CD4-positive, alpha-beta memory T cell (primary cell): ENCODE results near the gene HNRNPH1. TPM values are rescaled to one million over a fixed set of nuclear protein-coding genes. Genes with fewer than 3 reads are reported as not detected.

Experiments
- CTCF ChIA-PET: fragments of 350-600 bp; sonication (Branson Sonifier 250); formaldehyde crosslinking; loops from one replicate; lab custom pipeline; 2021; ENCODE audit warnings: inconsistent platforms; ENCODE audit not compliant: partially characterized antibody; lab: Charles Lee
- POLR2A ChIA-PET: fragments of 350-600 bp; sonication (Branson Sonifier 250); formaldehyde crosslinking; loops from one replicate; lab custom pipeline; 2021; ENCODE audit not compliant: partially characterized antibody; lab: Charles Lee
- DNase-seq, 5 donors: peaks; one replicate each; pipeline versions ENCODE4 v3.0.0 to v3.0.0-alpha.2; 2020 to 2022; ENCODE audit warnings: mixed read lengths in 1 of 5
- H3K27ac ChIP-seq: one replicate; pipeline ENCODE4 v1.7.0; 2013; ENCODE audit warnings: low read depth, low read length
- H3K27me3 ChIP-seq: 2 replicates; pipeline ENCODE4 v1.7.0; 2013; ENCODE audit warnings: mild to moderate bottlenecking, low read length, moderate library complexity; ENCODE audit not compliant: insufficient read depth
- H3K36me3 ChIP-seq: 2 replicates; pipeline ENCODE4 v1.7.0; 2013; ENCODE audit warnings: mild to moderate bottlenecking, low read length, moderate library complexity; ENCODE audit not compliant: insufficient read depth
- H3K4me1 ChIP-seq: 2 replicates; pipeline ENCODE4 v1.7.0; 2013; ENCODE audit warnings: mild to moderate bottlenecking, low read length, moderate library complexity; ENCODE audit not compliant: insufficient read depth
- H3K4me3 ChIP-seq, 2 donors: one replicate each; pipeline ENCODE4 v1.7.0; 2013; ENCODE audit warnings: low read length in 2 of 2, mild to moderate bottlenecking in 1 of 2
- H3K9me3 ChIP-seq, 2 donors: one replicate each; pipeline ENCODE4 v1.7.0; 2013; ENCODE audit warnings: low read length in 2 of 2, control low read depth in 1 of 2; ENCODE audit not compliant: control insufficient read depth in 1 of 2
- H3K27ac Mint-ChIP-seq, 7 donors: one replicate each; pipeline ENCODE4 v1.8.0; 2020 to 2021; ENCODE audit warnings: mixed read lengths in 7 of 7, mild to moderate bottlenecking in 6 of 7, inconsistent platforms in 3 of 7, moderate library complexity in 3 of 7
- H3K27me3 Mint-ChIP-seq, 2 donors: one replicate each; pipeline ENCODE4 v1.8.0; 2020 to 2021; ENCODE audit warnings: mixed read lengths in 2 of 2
- H3K36me3 Mint-ChIP-seq, 2 donors: one replicate each; pipeline ENCODE4 v1.8.0; 2020 to 2021; ENCODE audit warnings: mixed read lengths in 2 of 2, inconsistent platforms in 1 of 2, mild to moderate bottlenecking in 1 of 2
- H3K4me1 Mint-ChIP-seq, 4 donors: one replicate each; pipeline ENCODE4 v1.8.0; 2020 to 2021; ENCODE audit warnings: mixed read lengths in 4 of 4, mild to moderate bottlenecking in 1 of 4
- H3K4me3 Mint-ChIP-seq, 8 donors: one replicate each; pipeline ENCODE4 v1.8.0; 2020 to 2021; ENCODE audit warnings: mixed read lengths in 8 of 8, mild to moderate bottlenecking in 7 of 8, moderate library complexity in 6 of 8, inconsistent platforms in 3 of 8
- H3K9me3 Mint-ChIP-seq, 8 donors: one replicate each; pipeline ENCODE4 v1.8.0; 2020 to 2021; ENCODE audit warnings: mixed read lengths in 8 of 8, mild to moderate bottlenecking in 5 of 8, inconsistent platforms in 3 of 8, moderate library complexity in 1 of 8
- intact Hi-C: fragments of 100-400 bp; cut with micrococcal nuclease; formaldehyde crosslinking; loops from one replicate; pipeline ENCODE4 v1.15.1; 2023
- polyA plus RNA-seq, 2 donors: library from polyadenylated mRNA; unstranded; fragments of 300-500 nt; fragmentation: Illumina TruSeq; gene quantifications; one replicate each; pipeline ENCODE4 v1.2.3, GENCODE V29; 2021
- total RNA-seq, 2 experiments: library from RNA; stranded (reverse); gene quantifications; one replicate each; pipeline ENCODE4 v1.2.3, GENCODE V29; 2021

HNRNPH1 gene
- total and polyA plus RNA-seq, 4 experiments from 2014 or later = 46.5 to 1,625 (median 863) TPM

- Histone ChIP-seq H3K27me3 (no peaks in the 10 kb centered on the region), H3K9me3 (no peaks in the 10 kb centered on the region), H3K4me1 (peaks cover 5% of the 10 kb centered on the region), H3K36me3 (peaks cover 9% of the 10 kb centered on the region), H3K4me3 (no peak overlapping the region), H3K27ac (no peak overlapping the region)
- Mint-ChIP-seq H3K36me3 (peaks cover 21 to 49% of the 10 kb centered on the region in 2 donors), H3K27me3 (no peaks in the 10 kb centered on the region), H3K4me3 (no peak overlapping the region), H3K27ac (no peak overlapping the region), H3K9me3 (no peaks in the 10 kb centered on the region), H3K4me1 (peaks cover 5 to 10% (median 8%) of the 10 kb centered on the region in 4 donors)
- ChIA-PET POLR2A (interaction anchor here (1.0 kb wide), 1 partner anchor 14 kb away, joined by 4 read pairs; the partner anchor contains the start of gene RUFY1), CTCF (no interaction called here)
- intact Hi-C loops = no loop called here
- no peak for DNase-seq
These were observed 58.9 kb downstream of the HNRNPH1 start for GRCh38 chr5:179564526-179564925.

Other genes starting within 250 kb of the HNRNPH1 start
- 10 to 100 TPM; 59.1 to 61.5 TPM for gene RUFY1, start 73.1 kb downstream of the HNRNPH1 start, total RNA-seq
- 10 to 100 TPM; 13.3 to 34.6 TPM for gene RUFY1, start 73.1 kb downstream of the HNRNPH1 start, polyA plus RNA-seq
- under 1 TPM; 0.58 to 0.76 TPM for gene CBY3, start 57.4 kb upstream of the HNRNPH1 start, total RNA-seq
- gene CBY3, start 57.4 kb upstream of the HNRNPH1 start, polyA plus RNA-seq = under 1 TPM; 0.36 to 0.56 TPM
- 100 to 1,000 TPM; 377 to 417 TPM for gene CANX, start 75.3 kb upstream of the HNRNPH1 start, total RNA-seq
- gene CANX, start 75.3 kb upstream of the HNRNPH1 start, polyA plus RNA-seq = 100 to 1,000 TPM; 259 to 394 TPM
- 10 to 100 TPM; 52.4 to 56.5 TPM for gene MAML1, start 109.2 kb upstream of the HNRNPH1 start, total RNA-seq
- gene MAML1, start 109.2 kb upstream of the HNRNPH1 start, polyA plus RNA-seq = 10 to 100 TPM in 1 of 2 donors, 1 to 10 TPM in 1; 1.5 to 10.9 TPM
- 1 to 10 TPM; 5.1 to 8.1 TPM for gene LTC4S, start 170.3 kb upstream of the HNRNPH1 start, total RNA-seq
- 1 to 10 TPM; 4.2 to 9.4 TPM for gene LTC4S, start 170.3 kb upstream of the HNRNPH1 start, polyA plus RNA-seq
- 100 to 1,000 TPM; 119 to 121 TPM for gene MGAT4B, start 183.2 kb upstream of the HNRNPH1 start, total RNA-seq
- 10 to 100 TPM in 1 of 2 donors, 1 to 10 TPM in 1; 8.3 to 24.3 TPM for gene MGAT4B, start 183.2 kb upstream of the HNRNPH1 start, polyA plus RNA-seq
- gene SQSTM1, start 197.2 kb upstream of the HNRNPH1 start, total RNA-seq = 100 to 1,000 TPM; 300 to 303 TPM
- 100 to 1,000 TPM; 188 to 212 TPM for gene SQSTM1, start 197.2 kb upstream of the HNRNPH1 start, polyA plus RNA-seq
- 100 to 1,000 TPM; 125 to 129 TPM for gene MRNIP, start 235.1 kb upstream of the HNRNPH1 start, total RNA-seq
- gene MRNIP, start 235.1 kb upstream of the HNRNPH1 start, polyA plus RNA-seq = 10 to 100 TPM; 11.4 to 17.2 TPM